ENCODE data around the gene RPLP2. TPM values are rescaled to one million over a fixed set of nuclear protein-coding genes. Genes with fewer than 3 reads are reported as not detected.
A peak's percentile ranks its signal among the peaks of the same experiment; 100 is the strongest.

The RPLP2 gene
- total and polyA plus RNA-seq, 2 experiments from 2014 or later: 401 to 468 TPM

- H3K79me2 ChIP-seq: peaks cover 23% of the 10 kb centered on the region
- peak overlapping the region; percentile 27 for H3K27ac ChIP-seq
- TF ChIP-seq, protein P1, sequence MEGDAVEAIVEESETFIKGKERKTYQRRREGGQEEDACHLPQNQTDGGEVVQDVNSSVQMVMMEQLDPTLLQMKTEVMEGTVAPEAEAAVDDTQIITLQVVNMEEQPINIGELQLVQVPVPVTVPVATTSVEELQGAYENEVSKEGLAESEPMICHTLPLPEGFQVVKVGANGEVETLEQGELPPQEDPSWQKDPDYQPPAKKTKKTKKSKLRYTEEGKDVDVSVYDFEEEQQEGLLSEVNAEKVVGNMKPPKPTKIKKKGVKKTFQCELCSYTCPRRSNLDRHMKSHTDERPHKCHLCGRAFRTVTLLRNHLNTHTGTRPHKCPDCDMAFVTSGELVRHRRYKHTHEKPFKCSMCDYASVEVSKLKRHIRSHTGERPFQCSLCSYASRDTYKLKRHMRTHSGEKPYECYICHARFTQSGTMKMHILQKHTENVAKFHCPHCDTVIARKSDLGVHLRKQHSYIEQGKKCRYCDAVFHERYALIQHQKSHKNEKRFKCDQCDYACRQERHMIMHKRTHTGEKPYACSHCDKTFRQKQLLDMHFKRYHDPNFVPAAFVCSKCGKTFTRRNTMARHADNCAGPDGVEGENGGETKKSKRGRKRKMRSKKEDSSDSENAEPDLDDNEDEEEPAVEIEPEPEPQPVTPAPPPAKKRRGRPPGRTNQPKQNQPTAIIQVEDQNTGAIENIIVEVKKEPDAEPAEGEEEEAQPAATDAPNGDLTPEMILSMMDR (IDR thresholded peaks at IDR 0.05; ENCODE audit: poor library complexity): no peak
- TF ChIP-seq EZH2 (IDR thresholded peaks at IDR 0.05; ENCODE audit: borderline replicate concordance) (no peak), EZH2phosphoT487 (IDR thresholded peaks at IDR 0.05; ENCODE audit: low read depth, severe bottlenecking, unreplicated experiment) (no peak)
- H3K36me3 ChIP-seq (replicated peaks; ENCODE audit: insufficient read depth, low read depth): no peaks in the 10 kb centered on the region
- H3K9me2 ChIP-seq (replicated peaks; ENCODE audit: insufficient read depth): no peaks in the 10 kb centered on the region
- H4K20me1 ChIP-seq (ENCODE audit: insufficient read depth, poor library complexity, severe bottlenecking): no peaks in the 10 kb centered on the region
- H3K4me1 ChIP-seq (ENCODE audit: insufficient read depth): peaks cover 3% of the 10 kb centered on the region
- WGBS (ENCODE audit: low lambda C conversion rate, missing lambda C conversion rate): 73% methylated on average over 25 of the region's 26 CpGs
- no peak overlapping the region for H3K4me3 ChIP-seq
- peak overlapping the region; percentile 98 for H3K4me2 ChIP-seq
- DNase-seq (ENCODE audit: low spot score): no peak
- no peaks in the 10 kb centered on the region for H3K27me3 ChIP-seq
- H2AFZ ChIP-seq: no peak overlapping the region
- H3K9me3 ChIP-seq (ENCODE audit: low read depth): no peaks in the 10 kb centered on the region
Observed at GRCh38 chr11:803770-804598, 5.8 kb upstream of the RPLP2 start.

GRCh38 chr11:804599-804964, 5.2 kb upstream of the RPLP2 start:
- H3K4me2 ChIP-seq: peak overlapping the region; percentile 98
- peaks cover 24% of the 10 kb centered on the region for H3K79me2 ChIP-seq
- no peak for TF ChIP-seq EZH2 (IDR thresholded peaks at IDR 0.05; ENCODE audit: borderline replicate concordance)
- H2AFZ ChIP-seq: peak overlapping the region; percentile 30
- H3K27ac ChIP-seq: peak overlapping the region; percentile 27
- H3K4me3 ChIP-seq: peak overlapping the region; percentile 34
- DNase-seq (ENCODE audit: low spot score): no peak
- H3K9me2 ChIP-seq (replicated peaks; ENCODE audit: insufficient read depth): no peaks in the 10 kb centered on the region
- H4K20me1 ChIP-seq (ENCODE audit: insufficient read depth, poor library complexity, severe bottlenecking): no peaks in the 10 kb centered on the region
- no peaks in the 10 kb centered on the region for H3K36me3 ChIP-seq (replicated peaks; ENCODE audit: insufficient read depth, low read depth)
- 40% methylated on average over 18 of the region's 18 CpGs for WGBS (ENCODE audit: low lambda C conversion rate, missing lambda C conversion rate)
- H3K4me1 ChIP-seq (ENCODE audit: insufficient read depth): peaks cover 3% of the 10 kb centered on the region
- H3K27me3 ChIP-seq: no peaks in the 10 kb centered on the region
- H3K9me3 ChIP-seq (ENCODE audit: low read depth): no peaks in the 10 kb centered on the region

GRCh38 chr11:808427-809286, 1.1 kb upstream of the RPLP2 start:
- H3K79me2 ChIP-seq: peaks cover 47% of the 10 kb centered on the region
- H3K9me3 ChIP-seq (ENCODE audit: low read depth): no peaks in the 10 kb centered on the region
- peaks cover 22% of the 10 kb centered on the region for H4K20me1 ChIP-seq (ENCODE audit: insufficient read depth, poor library complexity, severe bottlenecking)
- TF ChIP-seq EZH2 (IDR thresholded peaks at IDR 0.05; ENCODE audit: borderline replicate concordance) (no peak), EZH2phosphoT487 (IDR thresholded peaks at IDR 0.05; ENCODE audit: low read depth, severe bottlenecking, unreplicated experiment) (no peak)
- TF ChIP-seq, protein P1 (IDR thresholded peaks at IDR 0.05; ENCODE audit: poor library complexity): no peak
- peak overlapping the region; percentile 96 for H3K27ac ChIP-seq
- no peak for DNase-seq (ENCODE audit: low spot score)
- WGBS (ENCODE audit: low lambda C conversion rate, missing lambda C conversion rate): 37% methylated on average over 36 of the region's 36 CpGs
- no peaks in the 10 kb centered on the region for H3K27me3 ChIP-seq
- peak overlapping the region; percentile 38 for H3K4me3 ChIP-seq
- no peaks in the 10 kb centered on the region for H3K36me3 ChIP-seq (replicated peaks; ENCODE audit: insufficient read depth, low read depth)
- peak overlapping the region; percentile 89 for H3K4me2 ChIP-seq
- no peaks in the 10 kb centered on the region for H3K9me2 ChIP-seq (replicated peaks; ENCODE audit: insufficient read depth)
- H3K4me1 ChIP-seq (ENCODE audit: insufficient read depth): peaks cover 10% of the 10 kb centered on the region
- peak overlapping the region; percentile 44 for H2AFZ ChIP-seq
